ENCODE measurements around the gene METAP2.

- TF ChIP-seq TAF1 (IDR thresholded peaks at IDR 0.05; ENCODE audit: borderline replicate concordance, insufficient read depth, low read length) (no peak), POLR2AphosphoS5 (IDR thresholded peaks at IDR 0.05; ENCODE audit: low read depth, low read length) (no peak), REST (IDR thresholded peaks at IDR 0.05; ENCODE audit: insufficient read depth in 1 of 2, low read depth in 2 of 2, low read length in 2 of 2) (no peak), SIN3A (IDR thresholded peaks at IDR 0.05; ENCODE audit: borderline replicate concordance, insufficient read depth, low read length) (no peak), FOXP2 (optimal IDR thresholded peaks at IDR 0.05; ENCODE audit: borderline replicate concordance, extremely low read depth, extremely low read length, insufficient read depth) (no peak)
Measured at GRCh38 chr12:95541436-95541835, 67.5 kb downstream of the METAP2 start.
